SK-MEL-5 (cell line): ENCODE results near the gene ATF6B. TPM values are rescaled to one million over a fixed set of nuclear protein-coding genes. Genes with fewer than 3 reads are reported as not detected.
"Not testable (repeated sequence)": the region's sequence is repeated elsewhere in the genome, so short reads cannot be mapped to it uniquely, and the experiment has no call there.

Experiments
- DNase-seq: peaks from one replicate; pipeline ENCODE4 v3.0.0-alpha.2; 2016; ENCODE audit warnings: low read depth, low spot score
- in situ Hi-C: cut with HindIII; loops from 2 replicates; pipeline ENCODE4 v1.10.0; 2016; ENCODE audit warnings: low sequenced_read_pairs, high pct_unique_total_duplicates, low pct_unique_long_range_greater_than_20kb
- small RNA-seq, 2 experiments: library from RNA; depleted of rRNA; stranded (forward); fragments of <200 nt; gene quantifications; one replicate each; pipeline ENCODE3, GENCODE V24; 2014
- total RNA-seq: library from RNA; depleted of rRNA; stranded (reverse); fragments of >200 nt; shearing (Covaris generic); gene quantifications from 2 replicates; pipeline ENCODE4 v1.2.3, GENCODE V29; 2014; rRNA removed

Gene ATF6B
- total RNA-seq, 1 experiment from 2014 or later, result 15.3 TPM

DNA sequence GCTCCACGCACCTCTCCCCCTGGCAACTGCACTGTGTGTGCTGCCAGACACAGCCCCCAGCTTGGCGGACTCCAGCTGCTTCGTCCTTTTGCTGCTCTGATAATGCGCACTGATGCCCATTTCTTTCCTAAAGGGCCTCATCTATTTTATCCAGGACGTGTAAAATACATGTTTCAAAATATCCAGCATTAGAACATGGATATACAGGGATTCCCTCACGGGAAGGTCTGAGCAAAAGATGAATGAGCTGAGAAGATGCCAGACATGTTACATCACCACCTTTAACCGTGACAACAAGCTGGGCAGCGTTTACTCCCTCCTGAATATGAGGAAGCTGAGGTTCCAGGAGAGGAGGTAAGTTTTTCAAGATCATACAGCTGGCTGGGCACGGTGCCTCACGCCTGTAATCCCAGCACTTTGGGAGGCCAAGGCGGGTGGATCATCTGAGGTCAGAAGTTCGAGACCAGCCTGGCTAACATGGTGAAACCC, 51.7 kb downstream of the ATF6B start:
- DNase-seq, result no peak
- in situ Hi-C loops, result no loop called here

DNA sequence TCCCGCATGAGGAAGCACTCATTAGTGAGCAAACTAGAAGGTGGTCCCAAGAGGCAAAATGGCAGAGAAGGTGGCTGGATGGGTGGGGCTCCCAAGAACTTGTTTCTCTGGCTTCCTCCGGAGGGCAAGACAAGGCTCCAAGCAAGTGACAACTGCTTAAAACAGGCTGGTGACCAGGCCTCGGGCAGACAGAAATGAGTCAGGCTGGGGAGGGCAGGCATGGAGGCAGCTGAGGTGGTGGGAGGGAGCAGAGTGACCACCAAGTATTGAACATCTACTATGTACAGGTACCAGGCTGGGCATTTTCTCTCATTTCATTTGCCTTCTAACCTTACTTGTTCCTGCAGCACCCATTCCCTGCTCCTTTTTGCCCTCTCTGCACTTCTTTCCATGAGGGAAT, 52.3 kb downstream of the ATF6B start:
- in situ Hi-C loops, result no loop called here

DNA sequence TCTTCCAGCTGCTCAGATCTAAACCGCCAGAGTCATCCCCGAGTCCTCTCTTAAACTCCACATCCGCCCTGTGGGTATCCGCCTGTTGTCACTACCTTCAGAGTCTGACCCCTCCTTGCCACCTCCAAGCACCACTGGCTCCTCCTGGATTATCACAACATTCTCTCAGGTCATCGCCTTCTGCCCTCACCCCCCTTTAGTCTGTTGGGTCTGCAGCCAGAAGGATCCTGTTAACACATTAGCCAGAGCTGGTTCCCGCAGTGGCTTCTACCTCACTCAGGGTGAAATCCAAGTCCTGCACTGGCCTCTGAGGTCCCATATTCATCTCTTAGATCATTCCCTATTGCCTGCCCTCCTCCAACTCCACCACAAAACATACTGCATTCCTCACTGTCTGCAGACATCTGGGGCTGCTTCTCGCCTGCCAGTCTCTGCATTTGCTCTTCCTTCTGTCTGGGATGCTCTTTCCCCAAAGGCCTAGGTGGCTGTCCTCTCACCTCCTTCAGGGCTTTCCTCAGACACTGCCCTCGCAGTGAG, 53.0 kb downstream of the ATF6B start:
- in situ Hi-C loops, result no loop called here

More for the DNA sequence above, 52.3 kb downstream of the ATF6B start:
- no peak for DNase-seq

DNA sequence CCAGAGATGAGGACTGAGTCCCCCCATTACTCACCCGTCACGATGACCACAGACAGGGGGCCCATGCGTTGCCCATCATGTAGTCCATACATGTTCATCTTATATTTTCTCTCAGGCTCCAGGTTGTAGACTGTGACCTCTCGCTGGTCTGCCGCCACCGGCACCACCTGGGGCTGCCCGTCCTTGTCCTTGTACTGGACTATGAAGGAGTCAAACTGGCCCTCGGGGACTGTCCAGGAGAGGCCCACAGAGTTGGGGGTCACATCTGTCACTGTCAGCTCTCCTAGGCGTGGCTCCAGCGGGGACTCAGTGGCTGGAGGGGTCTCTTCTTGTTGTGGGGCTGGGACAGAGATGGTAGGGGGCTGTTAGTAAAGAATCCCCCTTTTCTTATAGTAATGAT, 54.4 kb downstream of the ATF6B start:
- in situ Hi-C loops, result no loop called here
- no peak for DNase-seq

More for the DNA sequence above, 53.0 kb downstream of the ATF6B start:
- DNase-seq, result no peak

DNA sequence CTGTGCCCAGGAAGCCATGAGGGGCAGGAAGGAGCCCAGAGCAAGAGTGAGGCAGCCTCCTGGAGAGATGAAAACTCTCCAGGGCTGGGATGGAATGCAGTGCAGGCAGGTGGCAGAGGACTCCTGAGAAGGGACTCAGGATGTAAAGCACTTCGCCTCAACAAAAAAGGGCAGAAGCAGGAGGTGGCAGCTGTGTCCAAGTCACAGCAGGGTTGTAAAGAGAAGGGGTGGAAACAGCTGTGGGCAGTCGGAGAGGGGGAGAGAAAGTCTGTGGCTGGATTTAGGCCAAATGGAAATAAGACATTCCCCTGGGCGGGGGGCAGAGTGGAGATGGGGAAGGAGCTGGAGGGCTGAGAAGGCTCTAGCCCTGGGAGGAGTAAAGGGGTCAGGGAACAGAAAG, 54.9 kb downstream of the ATF6B start:
- DNase-seq, result no peak
- in situ Hi-C loops, result no loop called here

DNA sequence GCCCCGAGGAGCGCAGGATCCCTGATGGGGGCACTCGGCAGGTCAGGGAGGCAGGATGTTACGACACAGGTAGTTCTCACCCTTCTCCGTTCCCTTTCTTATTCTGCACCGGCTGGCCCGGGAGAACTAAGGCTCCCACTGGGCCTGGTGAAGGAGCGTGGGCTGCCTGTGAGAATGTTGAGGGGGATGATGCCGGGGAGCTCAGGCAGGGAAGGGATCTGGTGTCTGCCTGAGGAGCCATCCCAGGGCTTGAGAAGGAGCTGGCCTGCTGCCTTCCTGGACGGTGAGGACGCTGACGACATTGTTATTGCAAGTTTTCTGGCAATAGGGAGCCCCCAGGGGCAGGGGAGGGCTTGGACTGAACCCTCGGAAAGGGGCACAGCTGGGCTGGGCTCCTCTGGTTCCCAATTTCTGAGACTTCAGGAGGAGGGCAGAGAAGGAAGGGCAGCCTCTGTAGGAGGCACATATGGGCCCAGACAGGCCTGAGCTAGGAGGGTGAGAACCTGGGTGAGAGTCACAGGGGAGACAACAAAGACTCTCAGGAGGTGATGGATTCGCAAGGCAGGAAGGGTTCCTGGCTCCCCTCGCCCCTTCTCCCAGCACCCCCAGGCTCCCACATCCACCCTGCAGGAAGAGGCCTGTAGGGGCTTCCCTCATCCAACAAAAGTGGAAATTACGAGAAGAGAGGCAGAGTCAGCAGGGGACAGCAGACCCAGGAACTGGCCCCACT, 57.1 kb downstream of the ATF6B start:
- DNase-seq, result no peak
- in situ Hi-C loops, result no loop called here

DNA sequence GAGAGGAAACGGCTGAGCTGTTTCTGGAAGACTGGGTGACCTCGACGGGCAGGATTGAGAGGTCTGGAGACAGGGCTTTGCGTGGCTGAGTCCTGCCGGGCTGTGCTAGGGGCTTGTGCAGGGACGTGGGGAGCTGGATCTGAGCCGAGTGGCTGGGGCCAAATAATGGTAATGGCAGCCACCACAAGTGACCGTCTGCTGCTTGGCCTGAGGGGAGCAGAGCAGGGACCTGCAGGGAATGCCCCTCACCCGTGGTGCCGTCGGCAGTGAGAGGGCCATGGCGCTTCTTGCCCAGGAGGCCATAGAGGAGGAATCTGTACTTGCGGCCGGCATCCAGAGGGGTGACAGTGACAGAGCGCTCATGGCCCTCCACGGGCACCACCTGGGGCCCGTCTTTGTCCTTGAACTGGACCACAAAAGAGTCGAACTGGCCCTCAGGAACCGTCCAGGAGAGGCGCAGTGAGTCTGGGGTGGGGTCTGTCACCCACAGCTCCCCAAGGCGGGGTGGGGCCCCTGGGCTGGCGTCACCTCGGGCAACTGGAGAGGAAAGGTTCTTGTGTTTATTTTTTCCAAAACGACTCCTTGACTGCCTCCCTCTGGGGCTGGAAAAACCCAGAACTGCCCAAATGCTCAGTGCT, 58.0 kb downstream of the ATF6B start:
- in situ Hi-C loops, result no loop called here
- no peak for DNase-seq

DNA sequence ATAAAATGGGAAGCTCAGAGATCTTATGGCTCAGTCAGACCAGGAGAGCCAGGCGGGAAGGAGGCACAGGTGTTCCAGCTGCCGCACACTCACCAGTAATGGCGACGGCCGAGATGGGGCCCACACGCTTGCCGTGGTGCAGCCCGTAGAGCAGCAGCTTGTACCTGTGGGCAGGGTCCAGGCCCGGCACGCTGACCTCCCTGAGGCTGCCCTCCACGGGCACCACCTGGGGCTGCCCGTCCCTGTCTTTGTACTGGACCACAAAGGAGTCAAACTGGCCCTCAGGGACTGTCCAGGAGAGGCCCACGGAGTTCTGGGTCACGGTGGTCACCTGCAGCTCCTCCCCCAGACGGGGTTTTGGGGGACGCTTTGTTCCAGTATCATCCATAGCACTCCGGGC, 58.6 kb downstream of the ATF6B start:
- no peak for DNase-seq
- in situ Hi-C loops, result no loop called here

DNA sequence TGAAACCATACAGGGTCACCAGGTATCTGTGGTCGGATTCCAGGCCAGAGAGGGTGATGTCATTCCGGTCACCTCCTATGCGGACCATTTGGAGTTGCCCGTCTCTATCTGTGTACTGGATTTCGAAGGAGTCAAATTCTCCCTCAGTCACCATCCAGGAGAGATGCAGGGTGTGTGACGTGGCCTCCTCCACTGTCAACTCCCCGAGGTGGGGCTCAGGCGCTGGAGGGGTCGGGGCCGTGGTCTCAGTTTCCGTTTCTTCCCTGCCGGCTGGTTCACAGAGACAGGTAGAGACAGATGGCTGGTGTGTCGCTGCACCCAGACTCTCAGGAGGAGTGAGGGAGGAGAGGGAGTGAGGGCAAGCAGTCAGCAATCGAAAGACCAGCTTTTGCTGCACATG, 59.2 kb downstream of the ATF6B start:
- in situ Hi-C loops, result no loop called here
- no peak for DNase-seq

DNA sequence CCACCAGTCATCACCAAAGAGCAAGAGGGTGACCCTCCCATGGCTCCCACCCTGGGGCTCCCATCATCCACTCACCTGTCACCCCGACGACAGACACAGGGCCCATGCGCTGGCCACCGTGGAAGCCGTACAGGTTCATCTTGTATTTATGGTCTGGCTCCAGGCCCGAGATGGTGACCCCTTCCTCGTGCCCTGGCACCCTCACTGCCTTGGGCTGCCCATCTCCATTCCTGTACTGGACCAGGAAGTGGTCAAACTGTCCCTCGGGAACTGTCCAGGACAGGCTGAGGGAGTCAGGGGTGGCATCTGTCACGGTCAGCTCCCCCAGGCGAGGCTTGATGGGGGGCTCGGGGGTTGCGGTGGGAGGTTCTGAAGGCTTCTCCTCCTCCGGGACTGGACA, 59.7 kb downstream of the ATF6B start:
- DNase-seq, result not testable (repeated sequence)

DNA sequence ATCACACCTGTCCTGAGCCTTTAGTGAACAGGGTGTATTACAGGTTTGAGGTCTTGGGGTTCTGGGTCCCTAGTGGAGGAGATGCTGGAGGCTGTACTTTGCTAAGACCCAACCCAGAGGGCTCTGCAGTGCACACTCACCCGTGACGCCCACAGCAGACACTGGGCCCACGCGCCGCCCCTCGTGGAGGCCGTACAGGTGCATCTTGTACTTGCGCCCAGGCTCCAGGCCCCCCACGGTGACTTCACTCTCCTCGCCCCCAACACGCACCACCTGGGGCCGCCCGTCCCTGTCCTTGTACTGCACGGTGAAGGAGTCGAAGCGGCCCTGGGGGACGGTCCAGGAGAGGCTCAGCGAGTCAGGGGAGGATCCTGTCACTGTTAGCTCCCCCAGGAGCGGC, 60.5 kb downstream of the ATF6B start:
- DNase-seq, in situ Hi-C loops: not testable (repeated sequence)

More for the DNA sequence above, 59.7 kb downstream of the ATF6B start:
- in situ Hi-C loops, result not testable (repeated sequence)

Small RNA genes within 50 kb of the gene (small RNA-seq; reads per million reads assigned to genes)
- 0.02 to 0.10 reads per million in 2 experiments for gene RNA5SP206

Other genes with a start within 250 kb of the ATF6B start
- gene SLC44A4, start 249.2 kb downstream of the ATF6B start, total RNA-seq, result not detected in 2 replicates
- 39.4 and 47.7 TPM in 2 replicates for gene EHMT2, start 230.5 kb downstream of the ATF6B start, total RNA-seq
- gene ZBTB12, start 226.2 kb downstream of the ATF6B start, total RNA-seq, result 1.3 and 2.2 TPM in 2 replicates
- gene C2, start 200.5 kb downstream of the ATF6B start, total RNA-seq, result 9.4 and 10.1 TPM in 2 replicates
- not detected in 2 replicates for gene CFB, start 182.2 kb downstream of the ATF6B start, total RNA-seq
- gene NELFE, start 169.3 kb downstream of the ATF6B start, total RNA-seq, result 81.9 and 91.0 TPM in 2 replicates
- gene SKIC2, start 169.1 kb downstream of the ATF6B start, total RNA-seq, result 21.4 and 28.3 TPM in 2 replicates
- gene DXO, start 156.1 kb downstream of the ATF6B start, total RNA-seq, result 5.2 and 9.2 TPM in 2 replicates
- 1.6 and 2.2 TPM in 2 replicates for gene C4A, start 146.2 kb downstream of the ATF6B start, total RNA-seq
- 0.45 and 2.2 TPM in 2 replicates for gene C4B, start 113.5 kb downstream of the ATF6B start, total RNA-seq
- not detected in 2 replicates for gene CYP21A2, start 89.8 kb downstream of the ATF6B start, total RNA-seq
- 0.37 TPM in 1 of 2 replicates, not detected in the other for gene TNXB, start 18.9 kb downstream of the ATF6B start, total RNA-seq
- gene FKBPL, start 2.0 kb upstream of the ATF6B start, total RNA-seq, result 8.1 and 8.7 TPM in 2 replicates
- gene PRRT1, start 23.7 kb upstream of the ATF6B start, total RNA-seq, result 0.16 and 0.21 TPM in 2 replicates
- 73.5 and 109 TPM in 2 replicates for gene PPT2, start 25.9 kb upstream of the ATF6B start, total RNA-seq
- gene EGFL8, start 36.3 kb upstream of the ATF6B start, total RNA-seq, result 11.4 and 15.0 TPM in 2 replicates
- gene AGPAT1, start 47.8 kb upstream of the ATF6B start, total RNA-seq, result 77.8 and 85.2 TPM in 2 replicates
- gene RNF5, start 50.2 kb upstream of the ATF6B start, total RNA-seq, result 23.9 and 29.5 TPM in 2 replicates
- 0.35 and 0.85 TPM in 2 replicates for gene AGER, start 56.0 kb upstream of the ATF6B start, total RNA-seq
- 16.7 and 17.7 TPM in 2 replicates for gene PBX2, start 62.0 kb upstream of the ATF6B start, total RNA-seq
- gene GPSM3, start 64.4 kb upstream of the ATF6B start, total RNA-seq, result 3.3 and 5.4 TPM in 2 replicates
- 1.7 TPM in 2 replicates for gene NOTCH4, start 95.8 kb upstream of the ATF6B start, total RNA-seq
- not detected in 2 replicates for gene TSBP1, start 243.7 kb upstream of the ATF6B start, total RNA-seq